ENCODE results near the gene WBP1.
"Not testable (repeated sequence)": the region's sequence is repeated elsewhere in the genome, so short reads cannot be mapped to it uniquely, and the experiment has no call there.

WBP1 gene

DNA sequence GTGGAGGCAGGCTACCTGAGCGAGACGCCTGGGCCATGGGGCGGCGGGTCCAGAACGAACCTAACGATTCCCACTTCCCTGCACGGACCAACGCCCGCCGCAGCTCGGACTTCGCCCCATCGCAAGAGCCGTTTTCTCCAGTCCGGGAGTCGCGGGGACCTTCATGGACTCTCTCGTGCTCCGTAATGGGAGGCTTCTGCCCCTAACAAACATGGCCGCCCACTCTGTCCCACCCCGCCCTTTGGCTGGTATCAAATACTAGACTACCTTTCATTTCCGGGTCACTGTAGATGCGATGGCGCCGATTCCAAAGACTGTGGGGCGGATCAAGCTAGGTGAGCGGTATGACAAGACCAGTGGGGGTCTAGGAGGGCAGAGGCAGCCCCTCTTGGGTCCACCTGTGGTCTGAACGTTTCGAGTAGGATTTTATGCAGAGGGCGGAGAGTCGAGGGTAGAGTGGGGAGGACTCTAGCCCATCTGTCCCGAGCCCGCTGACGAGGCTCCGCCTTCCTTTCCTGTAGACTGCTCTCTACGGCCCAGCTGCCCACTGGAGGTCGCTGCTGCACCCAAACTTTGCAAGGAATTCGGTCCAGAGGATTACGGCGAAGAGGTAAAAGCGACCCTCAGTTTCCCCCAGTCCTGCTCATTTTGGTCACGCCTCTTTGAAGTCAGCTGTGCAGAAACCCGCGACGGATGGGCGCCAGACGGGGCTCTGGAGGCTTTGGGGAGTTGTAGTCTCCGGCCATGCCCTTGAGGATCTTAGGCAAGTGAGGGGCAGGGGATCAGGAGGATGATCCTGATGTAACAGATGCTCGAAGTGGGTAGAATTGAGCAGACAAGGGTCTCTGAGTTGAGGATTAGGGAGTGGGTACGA lies 24.8 kb downstream of the WBP1 start, which contains the start of the genes CCDC142 and TTC31:
TSS of gene CCDC142 (minus strand) at position 198 of the 874 bp plus-strand sequence. CDS start at position 37, 161 bp downstream.
TSS of gene TTC31 (plus strand) at position 281 of the 874 bp plus-strand sequence. CDS start at position 296, 15 bp downstream.
- peak; percentile 79 for DNase-seq (ENCODE audit: low spot score)

DNA sequence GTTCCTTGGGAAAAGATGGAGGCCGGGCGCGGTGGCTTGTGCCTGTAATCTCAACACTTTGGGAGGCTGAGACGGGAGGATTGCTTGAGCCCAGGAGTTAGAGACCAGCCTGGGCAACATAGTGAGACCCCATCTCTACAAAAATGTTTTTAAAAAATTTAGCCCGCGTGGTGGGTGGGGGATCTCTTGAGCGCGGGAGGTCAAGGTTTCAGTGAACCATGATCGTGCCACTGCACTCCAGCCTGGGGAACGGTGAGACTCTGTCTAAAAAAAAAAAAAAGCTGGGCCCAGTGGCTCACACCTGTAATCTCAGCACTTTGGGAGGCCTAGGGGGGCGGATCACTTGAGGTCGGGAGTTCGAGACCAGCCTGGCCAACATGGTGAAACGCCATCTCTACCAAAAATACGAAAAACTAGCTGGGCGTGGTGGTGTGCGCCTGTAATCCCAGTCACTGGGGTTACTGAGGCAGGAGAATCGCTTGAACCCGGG lies 25.5 kb downstream of the WBP1 start:
- not testable (repeated sequence) for DNase-seq (ENCODE audit: low spot score)

DNA sequence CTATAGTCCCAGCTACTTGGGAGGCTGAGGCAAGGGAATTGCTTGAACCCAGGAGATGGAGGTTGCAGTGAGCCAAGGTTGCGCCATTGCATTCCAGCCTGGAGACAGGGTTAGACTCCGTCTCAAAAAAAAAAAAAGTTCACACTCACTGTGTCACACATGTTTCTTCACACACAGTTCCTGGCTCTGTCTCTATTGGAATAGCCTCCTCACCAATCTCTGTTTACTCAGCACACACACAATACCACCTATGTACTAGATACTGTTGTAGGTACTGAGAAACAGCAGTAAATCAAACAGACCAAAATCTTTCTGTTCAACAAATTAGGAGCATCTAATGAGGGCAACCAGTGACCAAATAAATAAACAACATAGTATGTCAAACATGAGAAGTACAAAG lies 27.9 kb downstream of the WBP1 start:
- no peak for DNase-seq (ENCODE audit: low spot score)

DNA sequence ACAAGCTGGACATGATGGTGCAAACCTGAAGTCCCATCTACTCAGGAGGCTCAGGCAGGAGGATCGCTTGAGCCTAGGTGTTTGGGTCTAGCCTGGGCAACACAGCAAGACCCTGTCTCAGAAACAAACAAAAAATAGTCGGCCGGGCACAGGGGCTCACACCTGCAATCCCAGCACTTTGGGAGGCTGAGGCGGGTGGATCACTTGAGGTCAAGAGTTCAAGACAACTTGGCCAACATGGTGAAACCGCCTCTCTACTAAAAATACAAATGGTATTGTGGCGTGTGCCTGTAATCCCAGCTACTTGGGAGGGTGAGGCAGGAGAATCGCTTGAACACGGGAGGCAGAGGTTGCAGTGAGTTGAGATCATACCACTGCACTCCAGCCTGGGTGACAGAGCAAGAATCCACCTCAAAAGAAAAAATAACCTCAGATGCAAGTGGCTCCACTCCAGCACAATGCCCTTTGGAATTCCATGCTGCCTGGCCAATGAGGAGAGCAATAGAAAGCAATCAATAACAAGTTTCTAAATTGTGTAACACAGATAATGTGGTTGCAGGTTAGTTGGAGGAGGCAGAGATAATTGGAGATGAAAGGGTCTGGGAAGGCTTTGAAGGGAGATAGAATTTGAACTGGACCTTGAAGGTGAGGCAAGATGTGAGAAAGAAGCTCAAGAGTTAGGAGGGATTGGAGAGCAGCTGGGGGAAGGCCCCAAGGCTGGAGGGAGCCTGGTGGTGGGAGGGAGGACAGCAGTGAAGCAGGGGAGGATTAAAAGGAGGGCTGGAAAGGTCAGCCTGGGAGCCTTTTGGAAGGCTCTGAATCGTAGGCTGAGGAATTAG lies 30.6 kb downstream of the WBP1 start:
- no peak for DNase-seq (ENCODE audit: low spot score)

DNA sequence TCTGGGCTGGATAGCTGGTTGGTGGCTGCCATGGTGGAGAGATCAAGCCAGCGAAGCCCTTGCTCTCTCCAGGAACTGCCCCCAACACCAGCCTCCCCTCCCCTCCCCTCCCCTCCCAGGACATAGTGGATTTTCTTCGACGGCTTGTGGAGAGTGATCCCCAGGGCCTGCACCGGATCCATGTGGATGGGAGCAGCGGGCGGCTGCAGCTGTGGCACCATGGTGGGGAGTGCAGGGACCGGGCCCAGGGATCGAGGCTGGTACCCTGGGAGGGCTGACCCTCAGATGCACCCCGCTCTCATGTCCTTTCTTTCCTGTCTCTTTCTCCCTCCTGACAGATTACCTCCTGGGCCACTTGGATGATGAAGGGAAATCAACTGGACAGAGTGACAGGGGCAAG lies 31.7 kb downstream of the WBP1 start:
- no peak for DNase-seq (ENCODE audit: low spot score)

DNA sequence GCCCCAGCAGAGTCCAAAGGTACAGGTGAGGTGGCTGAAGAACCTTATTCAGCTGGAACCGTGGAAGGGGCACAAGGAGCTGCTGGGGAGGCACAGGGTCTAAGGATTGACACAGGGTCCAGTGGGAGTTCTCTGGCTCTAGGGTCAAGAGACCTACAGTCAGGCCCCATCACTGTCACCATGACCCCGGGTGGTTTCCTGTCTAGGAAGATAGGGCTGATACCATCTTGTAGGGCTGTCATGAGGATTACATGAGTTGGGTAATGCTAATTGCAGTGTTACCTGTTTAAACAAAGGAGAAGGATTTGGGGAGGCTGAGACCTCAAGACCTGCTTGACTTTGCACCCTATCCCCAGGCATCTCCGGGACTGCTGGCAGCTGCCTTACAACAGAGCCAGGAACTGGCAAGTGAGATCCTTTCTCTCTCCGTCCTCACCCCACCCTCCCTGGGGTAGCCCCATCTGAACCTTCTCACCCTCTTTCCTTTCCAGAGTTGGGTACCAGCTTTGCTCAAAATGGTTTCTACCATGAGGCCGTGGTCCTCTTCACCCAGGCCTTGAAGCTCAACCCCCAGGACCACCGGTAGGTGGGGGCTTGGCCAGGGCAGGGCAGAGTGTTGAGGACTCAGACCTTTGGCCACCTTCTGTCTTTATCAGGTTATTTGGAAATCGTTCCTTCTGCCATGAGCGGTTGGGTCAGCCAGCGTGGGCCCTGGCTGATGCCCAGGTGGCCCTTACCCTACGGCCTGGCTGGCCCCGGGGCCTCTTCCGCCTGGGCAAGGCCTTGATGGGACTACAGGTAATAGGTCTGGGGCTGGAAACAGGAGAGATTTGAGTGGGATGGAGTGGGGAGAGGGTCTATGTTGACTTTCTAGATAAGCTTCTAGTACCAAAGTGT lies 33.7 kb downstream of the WBP1 start:
- no peak for DNase-seq (ENCODE audit: low spot score)

DNA sequence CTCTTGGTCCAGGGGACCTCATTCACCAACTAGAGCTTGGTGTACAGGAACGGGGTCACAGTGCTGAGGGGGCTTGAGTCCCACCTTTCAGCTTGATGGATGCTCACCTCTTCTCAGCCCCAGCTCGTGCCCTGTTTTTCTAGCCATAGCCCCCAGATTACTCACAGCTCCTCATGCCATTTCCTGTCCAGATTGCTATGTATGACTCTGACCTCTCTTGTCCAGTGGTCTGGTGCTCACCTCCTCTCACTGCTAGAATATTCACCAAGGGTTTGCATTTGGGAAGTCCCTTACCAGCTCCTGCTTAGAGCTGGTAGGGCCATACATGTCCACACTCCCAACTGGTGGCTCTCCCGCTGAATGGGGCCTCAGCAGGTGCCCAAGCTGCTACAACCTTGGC lies 35.3 kb downstream of the WBP1 start:
- DNase-seq (ENCODE audit: low spot score) = no peak

DNA sequence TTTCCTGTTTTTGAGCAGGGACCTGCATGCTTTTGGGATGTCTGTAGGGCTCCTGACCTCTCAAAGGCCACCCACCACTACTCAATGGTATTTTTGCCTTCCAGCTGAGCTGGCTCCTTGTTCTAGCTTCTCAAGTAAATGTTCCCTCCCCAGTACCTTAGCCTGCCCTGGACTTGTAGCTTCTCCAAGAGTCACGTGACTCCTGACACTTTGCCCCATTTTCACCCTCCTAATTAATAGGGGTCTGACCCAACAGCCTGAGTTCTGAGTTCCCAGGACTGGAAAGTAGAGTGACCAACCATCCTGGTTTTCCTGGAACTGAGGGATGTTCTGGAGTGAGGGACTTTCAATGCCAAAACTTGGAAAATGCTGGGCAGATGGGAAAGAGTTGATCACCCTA lies 37.2 kb downstream of the WBP1 start:
- DNase-seq (ENCODE audit: low spot score) = no peak

DNA sequence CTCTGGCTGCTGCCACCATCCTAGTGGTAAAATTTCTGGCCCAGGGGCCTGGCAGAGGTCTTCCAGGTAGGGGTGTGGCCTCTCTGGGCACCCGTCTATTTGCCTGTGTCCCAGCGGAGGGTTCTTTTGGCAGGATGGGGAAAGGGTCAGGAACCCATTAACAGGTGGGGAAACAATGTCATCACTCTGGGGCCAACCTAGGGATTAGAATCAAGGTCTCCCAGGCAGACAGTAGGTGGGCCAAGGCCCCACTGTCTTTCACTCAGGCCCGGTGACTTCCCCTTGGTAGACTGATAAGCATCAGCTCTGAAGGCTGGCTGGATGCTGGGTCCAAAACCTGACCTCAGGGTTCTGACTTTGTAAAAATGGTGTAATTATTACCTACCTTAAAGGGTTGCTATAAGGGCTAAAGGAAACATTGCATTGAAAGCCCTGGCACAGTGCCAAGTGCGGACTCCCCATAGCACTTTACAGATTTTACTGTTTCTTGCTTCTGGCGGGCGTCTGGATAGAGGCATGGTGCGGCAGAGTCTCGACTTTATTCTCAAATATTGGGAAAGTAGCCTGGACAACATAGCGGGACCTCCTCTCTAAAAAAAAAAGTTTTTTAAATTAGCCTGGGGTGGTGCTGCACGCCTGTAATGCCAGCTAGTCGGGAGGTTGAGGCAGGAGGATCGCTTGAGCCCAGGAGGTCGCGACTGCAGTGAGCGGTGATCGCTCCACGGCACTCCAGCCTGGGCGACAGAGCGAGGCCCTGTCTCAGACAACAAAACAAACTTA lies 38.9 kb downstream of the WBP1 start:
- DNase-seq (ENCODE audit: low spot score) = no peak

DNA sequence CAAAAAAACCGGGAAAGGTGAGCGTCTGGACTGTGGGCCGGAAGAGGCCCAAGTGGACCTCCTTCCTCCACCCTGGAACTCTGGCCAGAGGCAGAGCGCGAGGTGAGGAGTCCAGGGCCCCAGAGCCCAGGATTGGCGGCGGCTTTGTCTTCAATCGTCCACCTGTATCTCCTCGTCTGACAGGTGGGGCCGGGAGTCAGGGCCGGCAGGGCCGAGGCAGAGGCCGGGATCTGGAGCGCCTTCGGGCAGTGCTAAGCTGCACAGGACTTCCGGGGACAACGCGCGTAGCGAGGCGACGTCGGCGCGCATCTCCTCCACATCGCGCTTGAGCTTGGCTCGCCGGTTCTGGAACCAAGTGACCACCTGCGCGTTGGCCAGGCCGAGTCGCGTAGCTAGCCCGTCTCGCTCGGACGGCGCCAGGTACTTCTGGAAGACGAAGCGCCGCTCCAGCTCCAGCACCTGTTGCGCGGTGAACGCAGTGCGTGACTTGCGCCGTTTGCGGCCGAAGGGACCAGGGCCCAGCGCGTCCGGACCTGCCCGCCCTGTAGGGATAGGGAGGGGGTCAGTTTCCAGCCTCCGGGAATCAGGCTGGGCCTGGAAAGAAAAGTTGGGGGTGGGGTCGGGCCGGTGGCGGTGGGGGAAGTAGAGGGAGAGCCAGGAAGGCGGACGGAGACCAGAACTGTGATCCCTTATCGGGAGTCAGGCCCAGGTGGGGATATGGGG lies 39.7 kb downstream of the WBP1 start:
- DNase-seq (ENCODE audit: low spot score) = no peak

DNA sequence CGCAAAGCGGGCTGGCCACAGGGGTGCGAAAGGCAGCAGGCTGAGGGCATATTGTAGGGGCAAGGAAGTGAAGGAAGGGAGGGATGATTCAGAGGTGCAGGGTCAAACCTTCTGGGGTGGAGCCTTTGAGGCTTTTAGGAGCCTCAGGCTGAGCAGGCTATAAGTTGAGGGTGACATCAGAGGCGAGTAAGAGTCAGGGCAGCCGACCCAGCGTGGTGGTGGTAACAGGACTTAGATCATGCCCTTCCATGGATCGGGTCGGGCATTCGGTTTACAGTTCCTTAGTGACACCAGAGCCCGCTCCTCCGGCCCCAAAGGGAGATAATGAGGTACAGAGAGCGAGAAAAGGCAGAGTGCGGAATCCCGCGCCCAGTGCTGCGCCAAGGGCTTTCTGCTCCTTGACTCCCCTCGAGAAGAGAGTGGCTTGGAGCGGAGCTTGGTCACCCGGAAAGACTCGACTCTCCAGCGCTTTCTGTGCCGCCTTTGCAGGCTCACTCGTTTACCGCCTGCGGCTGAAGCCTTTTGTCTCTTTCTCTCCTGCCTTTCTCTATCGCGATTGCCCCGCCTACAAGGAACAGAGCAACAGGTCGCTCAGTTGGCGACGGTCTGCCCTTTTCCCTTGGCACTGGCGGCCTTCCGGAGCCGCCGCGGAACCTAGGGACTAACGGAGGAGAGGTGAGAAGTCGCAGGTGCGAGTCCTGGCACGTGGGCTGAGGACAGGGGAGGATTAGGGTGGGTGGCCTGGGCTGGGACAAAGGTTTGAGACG lies 40.4 kb downstream of the WBP1 start:
- no peak for DNase-seq (ENCODE audit: low spot score)

DNA sequence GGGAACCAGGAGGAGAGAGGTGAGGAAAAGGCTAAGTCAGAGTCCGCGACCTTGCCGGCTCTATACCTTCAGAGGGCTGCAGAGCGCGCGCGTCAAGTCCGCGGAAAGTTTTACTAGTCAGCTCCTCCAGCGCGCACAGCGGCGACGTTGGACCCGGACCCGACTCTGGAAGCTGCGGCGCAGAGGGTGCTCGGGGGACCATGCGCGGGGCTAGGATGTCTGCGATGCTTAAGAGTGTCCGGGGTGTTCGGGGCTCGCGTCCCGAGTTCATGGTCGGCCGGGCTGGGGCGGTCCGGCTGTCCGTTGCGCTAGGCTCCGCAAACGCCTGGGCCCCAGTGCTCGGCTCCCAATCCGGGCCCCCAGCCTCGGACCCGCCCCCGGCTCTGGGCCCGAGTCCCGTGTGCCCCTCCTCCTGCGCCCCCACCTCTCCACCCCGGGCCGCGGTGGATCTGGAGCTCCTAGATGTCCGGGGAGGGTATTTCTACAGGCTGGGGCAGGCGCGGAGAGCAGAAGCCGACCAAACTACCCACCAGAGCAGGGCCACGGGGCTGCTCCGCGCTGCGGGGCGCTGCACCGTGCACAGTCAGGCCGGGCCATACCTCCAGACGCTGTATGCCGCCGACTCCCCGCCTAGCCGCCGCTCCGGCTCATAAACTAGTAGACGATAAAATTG lies 41.2 kb downstream of the WBP1 start, which contains the start of gene LBX2:
TSS of gene LBX2 (minus strand) at position 337 of the 673 bp plus-strand sequence. CDS start at position 271, 66 bp downstream.
- DNase-seq (ENCODE audit: low spot score) = peak; percentile 56

DNA sequence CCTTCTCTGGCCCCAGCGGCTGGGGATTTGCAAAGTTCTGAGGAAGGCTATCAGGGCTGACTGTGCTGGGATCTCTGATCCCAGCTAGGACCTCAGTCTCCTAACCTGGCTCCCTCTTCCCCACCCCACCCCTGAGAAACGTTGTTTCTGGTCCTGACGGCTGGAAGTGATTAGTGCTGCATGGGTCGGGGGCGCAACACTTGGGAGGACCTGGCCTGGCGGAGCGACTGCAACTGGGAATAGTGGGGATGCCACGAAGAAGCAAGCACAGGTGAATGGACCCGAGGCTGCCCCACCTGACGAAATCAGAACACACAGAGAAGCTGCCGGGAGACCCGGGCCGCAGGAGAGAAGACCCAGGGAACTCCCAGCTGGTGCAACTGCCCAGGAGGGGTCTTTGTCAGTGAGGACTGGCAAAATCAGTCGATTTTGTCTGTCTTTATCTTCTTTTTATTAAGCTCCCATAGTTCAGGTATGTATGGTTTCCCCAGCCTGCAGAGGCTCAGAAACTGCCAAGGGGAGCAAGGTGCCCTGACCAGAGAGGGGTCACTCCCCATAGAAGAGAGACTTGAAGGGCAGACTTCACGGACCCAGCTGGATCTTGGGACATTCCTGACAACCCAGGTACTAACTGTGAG lies 41.8 kb downstream of the WBP1 start:
- no peak for DNase-seq (ENCODE audit: low spot score)

DNA sequence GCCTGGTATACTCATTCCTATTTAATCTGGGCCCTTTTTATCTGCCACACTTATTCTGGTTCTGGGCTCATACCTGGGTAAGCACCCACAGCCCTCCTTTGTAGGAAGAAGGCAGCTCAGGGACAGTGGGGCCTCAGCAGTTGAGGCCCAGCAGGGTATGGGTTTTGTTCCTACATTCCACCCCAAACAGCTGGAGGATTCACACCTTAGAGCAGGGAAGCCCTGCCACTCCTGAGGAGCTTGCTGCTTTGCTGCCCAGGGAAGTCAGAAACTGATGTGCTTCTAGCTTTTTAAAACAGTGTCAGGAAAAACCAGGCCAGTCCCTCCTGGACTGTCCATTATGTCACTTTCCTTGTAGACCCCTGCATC lies 42.3 kb downstream of the WBP1 start:
- DNase-seq (ENCODE audit: low spot score) = no peak

DNA sequence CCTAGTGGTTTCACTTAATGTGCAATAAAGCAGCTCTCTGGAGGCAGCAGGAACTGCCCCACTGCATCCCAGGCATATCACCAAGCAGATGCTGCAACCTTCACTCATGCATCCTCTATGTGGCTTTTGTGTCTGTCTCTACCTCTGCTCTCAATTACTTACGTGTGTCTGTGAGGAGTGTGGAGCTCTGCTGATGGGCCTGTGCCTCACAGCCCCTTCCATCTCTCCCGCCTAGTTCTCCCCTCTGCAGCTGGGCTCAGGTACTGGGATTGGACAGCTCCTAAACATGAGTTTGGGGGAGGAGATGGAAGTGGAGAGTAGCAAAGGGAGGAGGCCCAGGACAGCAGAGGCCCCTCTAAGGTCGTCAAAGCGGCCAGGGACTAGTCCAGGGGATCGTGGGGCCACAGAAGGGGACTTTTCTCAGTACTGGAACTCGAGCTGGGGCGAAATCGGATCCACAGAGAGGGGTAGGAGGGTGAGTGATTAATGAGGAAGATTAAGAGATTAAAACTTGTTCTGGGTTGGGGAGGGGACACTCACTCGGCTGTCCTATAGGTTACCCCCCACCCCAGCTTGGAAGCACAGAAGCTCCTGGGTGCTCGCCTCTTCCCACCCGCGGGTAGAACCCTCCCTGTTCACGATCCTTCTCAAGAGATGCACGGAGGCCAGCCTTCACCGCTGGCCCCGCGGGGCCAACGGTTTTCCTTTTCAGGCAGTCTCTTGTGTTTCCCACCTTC lies 43.3 kb downstream of the WBP1 start:
- DNase-seq (ENCODE audit: low spot score) = no peak

DNA sequence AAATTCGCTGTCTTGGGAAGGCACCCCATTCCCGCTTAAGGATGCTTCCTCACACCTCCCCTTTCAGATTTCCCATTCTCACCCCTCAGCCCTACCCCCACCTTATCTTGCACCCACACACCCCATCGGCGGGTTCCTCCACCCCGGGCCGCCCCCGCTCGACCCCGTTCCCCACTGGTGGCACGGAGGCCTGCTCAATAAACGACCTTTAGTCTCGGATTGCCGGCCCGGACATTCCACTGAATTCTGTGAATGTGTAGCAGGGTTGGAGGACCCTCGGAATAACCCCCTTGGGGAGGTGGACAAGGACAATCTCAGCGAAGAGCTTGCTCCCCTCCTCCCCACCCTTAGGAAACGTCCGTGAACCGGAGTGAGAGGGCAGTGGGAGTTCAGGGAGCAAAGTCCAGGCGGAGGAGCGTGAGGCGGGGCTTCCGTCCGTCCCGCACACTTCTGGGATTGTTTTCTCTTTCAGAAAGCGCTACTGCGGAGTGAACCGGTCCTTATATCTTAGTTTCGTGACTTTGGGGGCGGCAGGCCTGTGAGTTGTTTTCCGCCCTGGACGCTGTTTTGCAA lies 44.0 kb downstream of the WBP1 start:
- peak; percentile 91 for DNase-seq (ENCODE audit: low spot score)
